Activated T-cell treated with anti-CD3 and anti-CD28 coated beads, Interleukin-2, amount 50 U/mL, for 48 hours (primary cell): ENCODE measurements around the gene SGIP1.

Source experiments
- DNase-seq, 2 experiments: peaks; one replicate each; pipeline ENCODE4 v3.0.0-alpha.2; 2020

The SGIP1 gene

DNA sequence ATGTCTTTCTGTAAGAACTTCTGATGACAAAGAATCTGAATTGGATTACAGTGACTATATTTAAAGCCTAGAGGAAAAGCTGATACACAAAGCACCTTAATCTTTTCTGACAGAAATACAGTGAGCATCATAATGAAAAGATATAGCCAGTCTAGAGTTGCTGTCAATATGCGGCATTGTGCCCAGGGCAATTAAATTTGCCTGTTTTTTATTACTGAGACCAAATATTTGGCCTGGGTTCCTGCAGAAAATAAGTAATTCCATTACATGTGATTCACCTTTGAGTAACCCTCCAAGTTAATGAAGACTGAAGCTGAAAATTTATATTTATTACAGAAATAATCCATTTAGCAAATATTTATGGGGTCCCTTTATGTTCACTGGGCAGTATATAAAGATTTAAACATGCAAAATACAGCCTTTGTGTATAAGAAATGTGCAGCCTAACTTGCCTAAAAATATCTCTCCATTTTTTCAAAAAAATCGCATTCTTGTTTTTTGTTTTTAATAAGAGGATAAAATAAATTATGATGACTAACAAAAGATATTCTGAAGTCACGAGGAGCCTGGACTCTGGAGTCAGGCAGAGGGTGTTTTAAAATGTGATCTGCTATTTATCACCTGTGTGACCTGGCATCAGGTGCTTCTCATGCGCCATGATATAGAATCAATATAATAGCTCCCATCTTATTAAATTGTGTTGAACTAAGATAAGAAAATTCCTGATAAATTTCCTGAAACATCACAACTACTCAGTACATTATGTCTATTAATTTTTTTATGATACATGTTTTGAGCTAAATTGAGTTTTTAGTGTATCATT, 83.6 kb downstream of the SGIP1 start:
- DNase-seq = no peak

DNA sequence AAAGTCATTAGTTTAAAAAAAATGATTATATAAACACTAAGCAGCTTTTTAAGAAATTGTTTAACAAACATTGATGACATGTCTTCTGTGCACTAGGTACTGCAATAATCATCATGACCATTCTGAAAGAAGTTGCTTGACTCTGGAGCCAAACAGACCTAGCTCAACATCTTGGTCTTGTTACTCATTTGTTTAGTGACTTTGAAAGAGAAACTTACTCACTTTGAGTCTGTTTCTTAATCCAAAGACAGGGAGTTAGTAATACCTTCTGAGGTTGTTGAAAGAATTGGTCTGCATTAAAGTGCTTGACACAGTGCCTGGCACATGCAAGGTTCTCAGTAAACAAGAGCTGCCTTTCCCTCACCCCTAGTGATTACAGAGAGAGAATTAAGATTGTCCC, 84.4 kb downstream of the SGIP1 start:
- DNase-seq = no peak

DNA sequence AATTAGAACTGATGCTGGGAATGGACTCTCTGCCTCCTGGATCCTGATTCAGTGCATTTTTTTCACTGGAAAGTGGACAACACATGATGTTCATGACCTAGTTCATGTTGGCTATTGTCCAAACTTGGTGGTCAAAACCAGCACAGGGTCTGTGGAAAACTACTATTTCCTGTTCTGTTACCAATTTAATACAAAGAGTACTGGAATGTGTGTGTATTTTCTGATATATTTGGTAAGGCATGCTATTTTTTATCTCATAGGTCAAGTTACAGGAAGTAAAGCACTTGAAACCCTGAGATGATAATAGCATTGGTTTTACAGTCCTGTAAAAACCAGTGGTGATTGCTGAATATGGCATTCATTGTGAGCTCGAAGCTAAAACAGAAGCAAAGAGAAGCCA, 89.9 kb downstream of the SGIP1 start:
- no peak for DNase-seq

DNA sequence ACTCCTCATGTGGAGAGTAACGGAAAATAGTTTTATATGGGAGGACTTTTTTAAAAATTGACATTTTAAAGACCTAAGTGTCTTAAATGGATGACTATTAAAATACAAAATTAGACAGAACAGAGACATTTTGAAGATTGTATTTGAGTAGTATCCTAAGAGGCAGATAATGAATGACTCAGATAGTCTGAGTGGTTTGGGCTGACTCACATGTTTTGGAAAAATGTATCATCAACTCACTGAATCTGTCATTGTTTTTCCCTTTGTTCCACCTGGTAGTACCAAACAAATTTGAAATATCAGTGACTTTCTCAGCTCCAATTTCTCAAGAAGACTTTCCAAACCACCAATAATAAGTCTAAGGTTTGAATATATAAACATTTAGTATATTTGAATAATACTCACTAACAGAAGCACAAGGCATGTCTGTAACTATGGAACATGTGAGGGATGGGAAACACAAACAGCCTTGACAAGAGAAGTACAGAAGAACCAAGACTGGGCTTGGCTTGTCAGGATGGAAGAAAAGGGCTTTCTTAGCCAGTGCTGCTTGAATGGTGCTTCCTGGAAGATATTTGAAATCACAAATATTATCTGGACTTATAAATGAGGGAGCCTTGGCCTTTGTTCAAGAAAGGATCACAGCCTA, 90.6 kb downstream of the SGIP1 start:
- DNase-seq = no peak

DNA sequence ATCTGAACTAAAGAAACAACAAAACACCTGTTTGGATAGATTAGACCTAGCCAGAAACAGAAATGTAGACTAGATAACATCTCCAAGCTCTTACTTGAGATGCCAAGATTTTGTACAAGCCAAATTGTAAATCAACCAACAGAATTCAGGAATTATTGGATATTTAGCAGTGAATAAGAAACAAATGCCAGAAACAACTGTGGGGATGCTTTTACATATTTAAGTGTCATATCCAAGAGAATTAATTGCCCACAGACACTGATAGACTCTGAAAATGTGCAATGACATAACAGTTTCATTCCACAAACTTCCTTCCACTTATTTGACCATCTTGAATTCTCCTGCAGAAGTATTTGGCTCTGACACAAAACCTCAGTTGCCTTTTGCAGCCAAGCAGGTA, 92.3 kb downstream of the SGIP1 start:
- DNase-seq = no peak

DNA sequence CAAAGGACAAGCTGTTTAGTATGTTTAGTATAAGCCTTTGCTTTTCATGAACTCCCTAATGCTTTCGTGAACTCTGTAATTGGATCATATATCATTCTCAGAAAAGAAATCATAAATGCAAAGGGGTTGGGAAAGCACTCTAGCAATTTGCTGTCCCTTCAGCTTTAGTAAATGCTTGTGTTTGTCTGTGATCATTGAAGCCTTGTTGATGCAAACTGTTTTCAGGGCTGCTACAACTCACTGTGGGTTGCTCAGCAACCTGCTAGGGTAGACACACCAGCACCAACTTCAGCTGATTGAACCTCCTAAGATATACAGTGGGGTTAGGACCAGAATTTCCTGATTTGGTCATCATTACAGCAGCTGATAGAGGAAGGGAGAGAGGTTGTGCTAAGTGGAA, 95.0 kb downstream of the SGIP1 start:
- no peak for DNase-seq

DNA sequence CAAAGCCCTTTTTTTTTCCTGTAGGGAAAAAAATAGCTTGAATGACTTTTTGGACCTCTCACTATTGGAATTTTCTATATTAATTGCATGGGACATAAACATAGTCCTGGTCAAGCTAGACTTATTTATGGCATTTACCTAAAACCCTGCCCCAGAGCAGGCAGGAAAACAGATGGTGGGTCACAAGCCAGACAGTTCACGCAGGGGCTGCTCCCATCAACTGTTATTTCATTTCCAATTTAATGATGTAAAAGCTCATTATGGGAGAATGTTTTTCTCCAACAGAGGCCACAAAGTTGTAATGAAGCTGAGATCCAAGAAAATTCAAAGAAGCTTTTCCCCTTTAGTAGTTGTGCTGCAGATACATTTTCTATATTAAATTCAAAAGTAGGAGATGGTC, 99.2 kb downstream of the SGIP1 start:
- no peak for DNase-seq

DNA sequence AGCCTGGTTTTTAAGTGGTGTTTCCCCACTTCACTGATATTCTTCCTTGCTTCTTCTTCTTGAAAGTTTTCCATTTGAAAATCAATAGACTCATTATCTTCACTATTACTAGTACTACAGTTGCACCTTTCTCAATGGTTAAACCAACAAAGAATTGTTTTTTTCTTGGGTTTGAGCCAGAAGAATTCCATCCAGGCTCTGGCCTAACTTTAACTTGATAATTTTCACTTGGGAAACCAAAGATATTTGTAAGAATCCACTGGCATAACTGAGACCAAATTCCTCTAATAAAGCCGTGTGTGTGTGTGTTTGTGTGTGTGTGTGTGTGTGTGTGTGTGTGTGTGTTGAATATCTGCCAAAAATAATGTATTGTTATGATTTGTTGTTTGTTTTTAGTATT, 103.2 kb downstream of the SGIP1 start:
- no peak for DNase-seq

DNA sequence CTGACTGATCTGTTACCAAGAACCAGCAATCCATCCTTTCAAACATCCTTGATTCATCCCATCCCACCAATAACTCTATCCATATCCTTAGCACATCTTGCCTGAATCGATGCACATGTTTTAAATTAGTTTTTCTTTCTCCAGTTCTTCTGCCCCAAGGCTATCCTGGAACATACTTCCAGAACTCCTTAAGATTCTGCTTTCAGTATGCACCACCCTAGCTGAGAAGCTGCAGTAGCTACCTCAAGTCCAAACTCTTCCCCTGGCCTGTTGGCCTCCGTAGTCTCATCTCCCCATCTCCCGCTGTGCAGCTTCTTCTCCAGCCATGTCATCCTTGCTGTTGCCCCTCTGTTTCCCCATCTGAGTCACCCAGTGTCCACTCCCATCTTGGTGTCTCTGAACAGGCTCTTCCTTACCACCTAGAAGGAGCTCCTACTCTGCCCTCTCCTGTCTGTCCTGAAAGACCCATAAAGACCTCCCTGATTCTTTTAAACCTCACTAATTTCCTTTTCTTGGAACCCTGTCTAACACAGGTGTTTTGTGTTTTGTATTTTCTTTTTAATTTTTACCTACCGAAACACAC, 108.0 kb downstream of the SGIP1 start:
- DNase-seq = no peak

DNA sequence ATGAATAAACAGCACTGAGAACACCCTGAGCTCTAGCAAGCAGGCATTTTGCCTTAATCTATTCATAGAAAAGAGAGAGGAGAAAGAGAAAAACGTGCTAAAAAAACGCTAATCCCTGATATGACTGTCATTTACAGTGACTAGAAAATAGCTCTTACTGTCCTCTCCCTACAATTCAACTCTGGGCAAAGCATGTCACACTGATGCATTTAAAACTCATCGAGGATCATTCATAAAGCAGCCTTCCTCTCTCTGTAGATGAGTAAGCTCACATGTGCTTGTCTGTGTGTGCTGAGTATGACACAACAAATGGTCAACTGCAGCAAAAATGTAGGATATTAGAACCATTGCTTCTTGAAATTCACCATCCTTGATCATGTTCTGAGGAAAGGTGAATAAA, 109.0 kb downstream of the SGIP1 start:
- no peak for DNase-seq

DNA sequence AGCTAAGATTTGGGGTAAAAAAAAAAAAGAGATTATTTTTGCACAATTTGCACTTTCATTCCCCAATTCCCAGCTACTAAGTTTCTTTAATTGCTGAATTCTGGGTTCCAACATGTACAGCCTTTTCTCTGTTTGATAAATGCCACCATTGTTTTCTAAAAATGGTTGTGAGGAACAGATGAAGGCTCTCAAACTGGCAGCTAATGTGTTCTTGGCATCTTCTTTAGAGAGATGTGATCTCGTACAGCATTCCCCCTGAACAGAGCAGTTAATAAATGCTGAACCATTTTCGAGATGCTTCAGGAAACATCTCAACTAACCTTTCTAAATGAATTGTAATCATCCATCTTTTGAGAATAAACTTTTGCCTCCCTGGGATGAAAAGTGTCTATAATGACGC, 110.4 kb downstream of the SGIP1 start:
- no peak for DNase-seq

DNA sequence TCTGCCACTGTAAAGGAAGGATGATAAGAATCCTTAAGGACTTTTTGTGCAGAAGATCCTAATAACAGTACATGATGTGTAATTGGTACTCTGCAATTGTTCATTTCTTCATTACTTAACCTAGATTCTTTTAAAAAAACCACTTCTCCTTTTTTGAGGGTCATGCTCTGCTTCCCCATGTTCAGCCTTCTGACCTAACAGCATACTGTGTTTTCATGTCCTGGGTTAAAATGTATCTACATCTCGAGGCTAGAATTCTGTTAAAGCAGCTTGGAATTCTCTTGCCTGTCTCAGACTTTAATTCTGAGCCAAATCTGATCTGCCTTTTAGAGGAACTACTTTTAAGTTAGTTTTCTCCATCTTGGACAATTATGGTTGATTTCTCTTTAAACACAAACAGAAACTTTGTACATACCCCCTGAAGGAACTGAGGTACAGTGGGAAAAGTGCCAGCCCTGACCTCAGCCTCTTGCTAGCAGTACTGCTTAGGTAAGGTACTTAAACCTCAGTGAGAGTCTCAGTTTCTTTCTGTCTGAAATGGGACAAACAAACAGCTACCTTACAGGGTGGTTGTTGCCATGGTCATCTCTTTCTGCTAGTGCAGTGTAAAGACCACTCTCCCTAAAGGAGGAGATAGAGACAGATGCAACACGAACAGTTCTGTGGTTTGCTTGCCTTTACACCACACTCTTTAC, 115.1 kb downstream of the SGIP1 start:
- DNase-seq = no peak

DNA sequence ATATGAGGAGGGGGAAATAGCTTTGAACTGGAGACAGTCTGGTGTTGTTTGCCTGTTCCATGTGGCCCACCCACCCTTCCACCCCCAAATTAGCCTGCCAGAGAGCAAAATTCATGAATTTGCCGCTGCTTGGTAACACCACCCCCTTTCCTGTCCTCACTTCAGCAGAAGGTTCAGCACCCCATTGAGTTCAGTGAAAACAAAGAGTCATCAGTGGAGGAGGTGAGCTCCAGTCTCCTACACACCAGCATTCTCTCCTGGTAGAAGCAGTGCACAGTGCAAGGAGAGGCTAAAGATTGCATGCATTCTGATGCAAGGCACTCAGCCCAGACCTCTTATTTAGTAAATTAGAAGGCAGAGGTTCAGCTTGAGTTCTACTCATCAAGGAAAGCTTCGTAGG, 118.6 kb downstream of the SGIP1 start:
- no peak for DNase-seq

DNA sequence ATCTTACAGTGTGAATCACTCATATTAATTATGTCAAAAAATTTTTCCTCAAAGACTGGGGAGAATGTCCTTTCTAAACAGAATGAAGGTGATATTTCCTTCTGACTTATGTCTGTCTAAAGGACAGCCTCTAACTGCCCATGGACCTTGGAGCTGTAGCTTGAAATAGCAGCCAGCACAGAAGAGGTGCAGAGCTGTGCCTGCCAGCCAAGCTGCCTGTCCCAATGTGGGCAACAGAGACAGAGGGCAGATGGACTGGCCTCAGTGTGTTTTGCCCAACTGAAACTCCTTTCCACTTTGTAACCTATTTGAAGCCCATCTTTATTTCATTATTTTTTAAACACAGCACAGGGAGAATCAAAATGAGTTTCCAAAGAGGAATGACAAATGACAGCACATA, 120.7 kb downstream of the SGIP1 start:
- DNase-seq = no peak

DNA sequence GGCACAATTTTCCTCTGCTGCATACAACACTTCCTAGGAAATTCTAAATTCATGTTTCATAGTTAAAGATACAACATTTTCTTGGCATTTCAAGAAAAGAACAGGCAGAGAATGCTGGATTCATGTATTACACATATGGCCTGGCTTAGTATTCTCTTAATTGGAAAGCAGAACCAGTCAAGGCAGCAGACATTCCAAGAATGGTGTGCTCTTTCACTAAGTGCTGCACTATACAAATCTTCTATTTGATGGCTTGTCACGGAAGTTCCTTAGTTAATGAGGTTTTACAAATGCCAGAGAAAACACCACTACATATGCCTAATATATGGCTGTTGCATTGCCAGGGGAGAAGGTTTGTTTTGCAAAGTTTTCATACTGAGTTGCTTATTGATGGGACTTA, 137.5 kb downstream of the SGIP1 start:
- DNase-seq = no peak

DNA sequence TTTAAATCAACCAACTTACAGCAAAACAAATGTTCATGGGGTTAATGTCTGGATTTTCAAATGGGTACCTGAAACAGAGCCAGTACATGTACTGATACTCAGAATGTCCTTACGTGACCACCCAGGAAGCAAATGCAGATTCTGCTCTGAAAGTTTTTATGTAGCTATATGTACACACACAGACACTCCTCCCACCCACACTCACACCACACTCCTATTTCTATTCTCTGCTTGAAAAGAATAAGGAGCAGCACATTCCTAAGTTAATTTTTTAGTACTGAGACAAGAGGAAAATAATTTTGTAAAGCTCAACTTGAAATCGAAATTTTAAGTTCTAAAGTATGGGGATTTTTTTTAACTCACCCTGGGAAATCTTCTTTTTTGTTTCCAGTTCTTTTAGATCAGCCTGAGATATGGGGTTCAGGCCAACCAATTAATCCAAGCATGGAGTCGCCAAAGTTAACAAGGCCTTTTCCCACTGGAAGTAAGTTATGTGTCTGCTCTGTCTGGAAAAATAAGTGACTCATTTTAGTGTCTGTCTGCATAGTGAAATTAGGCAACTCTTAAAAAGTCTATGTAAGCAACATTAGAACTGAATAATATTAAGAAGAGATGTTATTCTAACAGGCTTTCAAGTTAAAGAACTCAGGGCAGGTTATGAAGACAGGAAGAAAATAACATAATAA, 142.8 kb downstream of the SGIP1 start:
- no peak for DNase-seq

DNA sequence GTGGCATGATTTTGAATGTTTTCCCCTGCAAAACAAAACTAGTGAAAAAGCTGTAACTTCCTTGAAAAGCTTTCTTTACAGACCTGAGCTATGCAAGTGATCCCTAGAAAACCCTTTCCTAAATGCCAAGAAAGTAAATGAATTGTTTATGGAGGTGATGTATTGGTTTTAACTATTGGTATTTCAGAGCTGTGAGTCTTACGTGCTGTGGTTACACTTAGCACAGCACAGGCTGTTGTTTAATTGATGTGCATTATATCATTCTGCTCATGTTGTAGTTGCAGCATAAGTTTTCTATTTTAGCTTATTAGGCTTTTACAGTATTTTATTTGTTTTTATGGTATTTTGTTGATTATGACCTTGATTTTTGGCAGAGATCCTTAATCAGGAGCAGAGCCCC, 144.2 kb downstream of the SGIP1 start:
- DNase-seq = no peak

DNA sequence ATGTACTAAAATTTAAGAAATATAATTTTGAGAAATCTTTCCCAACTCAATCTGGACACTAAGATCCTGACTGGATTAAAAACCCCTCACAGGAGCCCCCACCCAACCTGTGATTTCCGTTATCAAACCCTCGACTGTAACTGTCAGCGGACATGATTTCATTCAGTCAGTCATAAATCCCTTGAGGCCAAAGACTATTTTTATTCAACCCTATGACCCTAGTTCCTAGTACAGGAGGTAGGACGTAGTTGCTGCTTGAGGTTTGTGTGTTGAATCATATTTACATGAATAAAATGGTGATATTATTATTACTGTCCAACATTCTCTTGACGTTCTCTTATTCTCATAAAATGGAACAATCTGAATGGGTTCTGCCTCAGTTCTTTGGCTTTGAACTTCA, 145.2 kb downstream of the SGIP1 start:
- no peak for DNase-seq

DNA sequence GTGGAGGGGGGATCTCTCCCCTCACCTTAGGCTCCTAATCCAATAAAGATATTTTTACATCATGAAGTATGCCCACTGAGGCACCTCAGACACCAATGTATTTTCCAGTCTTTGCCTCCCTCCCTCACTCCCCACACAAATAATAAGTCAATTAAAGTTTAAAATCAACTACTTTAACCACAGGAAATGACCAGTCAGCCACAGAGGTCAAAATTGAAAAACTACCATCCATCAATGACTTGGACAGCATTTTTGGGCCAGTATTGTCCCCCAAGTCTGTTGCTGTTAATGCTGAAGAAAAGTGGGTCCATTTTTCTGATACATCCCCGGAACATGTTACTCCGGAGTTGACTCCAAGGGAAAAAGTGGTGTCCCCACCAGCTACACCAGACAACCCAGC, 147.7 kb downstream of the SGIP1 start:
- DNase-seq = no peak

DNA sequence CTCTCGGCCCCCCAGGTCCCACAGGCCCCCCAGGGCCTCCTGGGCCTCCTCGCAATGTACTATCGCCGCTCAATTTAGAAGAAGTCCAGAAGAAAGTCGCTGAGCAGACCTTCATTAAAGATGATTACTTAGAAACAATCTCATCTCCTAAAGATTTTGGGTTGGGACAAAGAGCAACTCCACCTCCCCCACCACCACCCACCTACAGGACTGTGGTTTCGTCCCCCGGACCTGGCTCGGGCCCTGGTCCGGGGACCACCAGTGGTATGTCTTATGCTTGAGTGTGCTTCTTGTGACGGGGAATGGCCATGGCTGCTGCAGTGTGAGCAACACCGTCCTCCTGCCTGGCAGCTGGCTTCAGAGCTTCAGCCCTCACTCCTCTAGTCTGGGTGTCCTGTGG, 148.2 kb downstream of the SGIP1 start:
- no peak for DNase-seq

DNA sequence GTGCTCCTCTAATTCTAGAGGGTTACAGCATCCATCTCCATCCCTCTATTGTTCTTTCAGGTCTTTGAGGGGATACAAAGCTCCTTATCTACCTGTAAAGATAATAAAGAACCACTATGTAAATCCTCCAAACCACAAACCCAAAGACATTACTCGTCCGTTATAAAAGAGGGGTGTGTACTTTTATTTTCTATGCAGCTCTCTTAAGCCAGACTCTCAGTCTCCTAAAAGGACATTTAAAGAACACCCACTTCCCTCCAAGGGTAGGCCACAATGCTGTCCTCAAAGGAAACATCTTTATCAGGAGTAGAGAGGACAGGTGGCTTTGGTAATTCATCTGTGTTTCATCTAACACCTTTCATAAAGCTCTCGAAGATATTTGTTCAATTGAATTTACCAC, 150.4 kb downstream of the SGIP1 start:
- DNase-seq = no peak

DNA sequence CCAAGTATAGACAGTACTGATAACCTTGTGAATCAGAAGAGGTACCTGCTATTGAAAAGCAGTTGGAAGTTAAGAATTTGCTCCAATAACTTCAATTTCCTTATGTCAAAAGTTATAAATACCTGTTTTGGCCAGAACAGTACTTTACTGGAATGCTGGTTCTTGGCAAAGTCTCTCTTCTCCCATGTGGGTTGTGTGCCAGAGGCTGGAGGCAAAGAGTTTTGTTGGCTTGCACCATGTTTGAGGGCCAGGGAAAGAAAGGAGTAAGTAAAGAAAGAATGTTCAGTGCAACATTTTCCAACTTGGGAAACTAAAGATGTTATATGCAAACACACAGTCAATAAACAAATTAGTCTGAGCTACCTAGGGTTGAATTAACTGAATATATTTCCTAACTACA, 151.3 kb downstream of the SGIP1 start:
- no peak for DNase-seq

DNA sequence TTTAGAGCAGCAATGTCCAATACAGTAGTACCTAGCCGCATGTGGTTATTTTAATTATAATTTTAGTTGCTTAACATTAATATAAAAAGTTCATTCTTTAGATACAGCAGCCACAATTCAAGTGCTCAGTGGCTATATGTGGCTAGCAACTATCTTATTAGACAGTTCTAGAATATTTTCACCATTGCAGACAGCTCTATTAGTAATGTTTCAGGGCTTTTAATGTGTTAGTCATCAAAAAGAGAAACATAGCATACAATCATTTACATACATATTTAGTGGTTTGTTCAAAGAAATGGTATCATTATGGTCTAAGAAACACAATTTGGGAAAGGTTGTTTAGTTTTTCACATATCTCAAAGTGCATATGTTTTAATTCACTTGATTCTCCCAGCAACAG, 151.7 kb downstream of the SGIP1 start:
- DNase-seq = no peak
